BLaER1 (cell line): ENCODE data around the gene ARHGAP8.
"Not testable (repeated sequence)": the region's sequence is repeated elsewhere in the genome, so short reads cannot be mapped to it uniquely, and the experiment has no call there.

Experiments
- H3K27ac ChIP-seq: shearing (Covaris generic); formaldehyde crosslinking; 2 replicates; pipeline ENCODE4 v1.8.1; 2022
- H3K27me3 ChIP-seq: shearing (Covaris generic); formaldehyde crosslinking; 2 replicates; pipeline ENCODE4 v1.8.1; 2022
- H3K36me3 ChIP-seq: shearing (Covaris generic); formaldehyde crosslinking; 2 replicates; pipeline ENCODE4 v1.8.1; 2022
- H3K4me1 ChIP-seq: shearing (Covaris generic); formaldehyde crosslinking; 2 replicates; pipeline ENCODE4 v1.8.1; 2022
- H3K4me2 ChIP-seq: shearing (Covaris generic); formaldehyde crosslinking; 2 replicates; pipeline ENCODE4 v1.8.1; 2022
- H3K4me3 ChIP-seq: shearing (Covaris generic); formaldehyde crosslinking; 2 replicates; pipeline ENCODE4 v1.8.1; 2022
- H3K9ac ChIP-seq: shearing (Covaris generic); formaldehyde crosslinking; 2 replicates; pipeline ENCODE4 v1.8.1; 2022
- H3K9me3 ChIP-seq: shearing (Covaris generic); formaldehyde crosslinking; 2 replicates; pipeline ENCODE4 v1.8.1; 2022
- H4K20me1 ChIP-seq: shearing (Covaris generic); formaldehyde crosslinking; 2 replicates; pipeline ENCODE4 v1.8.1; 2022
- Cebpa-rat ChIP-seq: shearing (Covaris generic); IDR thresholded peaks from 2 replicates; pipeline ENCODE4 v1.8.1; 2022

ARHGAP8 gene

GRCh38 chr22:44799077-44799945, 46.9 kb downstream of the ARHGAP8 start:
- Histone ChIP-seq H3K4me2 (no peak overlapping the region), H3K4me1 (no peaks in the 10 kb centered on the region; the same call in 1 of the 2 replicates), H3K36me3 (no peaks in the 10 kb centered on the region), H3K27ac (no peak overlapping the region), H3K9me3 (no peaks in the 10 kb centered on the region), H3K4me3 (no peak overlapping the region), H3K27me3 (no peaks in the 10 kb centered on the region), H4K20me1 (no peaks in the 10 kb centered on the region), H3K9ac (no peak overlapping the region)
- TF ChIP-seq Cebpa-rat, result no peak

DNA sequence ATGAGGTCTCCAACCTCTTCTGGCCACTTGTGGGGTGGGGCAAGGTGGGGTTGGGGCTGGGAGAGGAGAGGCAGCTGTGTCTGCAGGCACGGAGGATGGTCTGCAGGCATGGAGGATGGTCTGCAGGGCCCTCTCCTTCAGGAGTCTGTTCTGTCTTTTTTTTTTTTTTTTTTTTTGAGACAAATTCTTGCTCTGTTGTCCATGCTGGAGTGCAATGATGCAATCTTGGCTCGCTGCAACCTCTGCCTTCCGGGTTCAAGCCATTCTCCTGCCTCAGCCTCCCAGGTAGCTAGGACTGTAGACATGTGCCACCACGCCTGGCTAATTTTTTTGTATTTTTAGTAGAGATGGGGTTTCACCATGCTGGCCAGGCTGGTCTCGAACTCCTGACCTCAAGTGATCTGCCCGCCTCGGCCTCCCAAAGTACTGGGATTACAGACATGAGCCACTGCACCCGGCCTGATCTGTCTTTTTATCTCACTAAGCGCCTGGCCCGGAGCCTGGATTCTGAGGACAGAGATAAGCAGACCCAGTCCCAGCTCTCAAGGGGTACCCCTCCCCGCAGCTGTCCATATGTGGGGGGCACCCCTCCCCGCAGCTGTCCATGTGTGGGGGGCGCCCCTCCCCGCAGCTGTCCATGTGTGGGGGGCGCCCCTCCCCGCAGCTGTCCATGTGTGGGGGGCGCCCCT, 47.7 kb downstream of the ARHGAP8 start:
- H3K27me3 ChIP-seq, H3K9ac ChIP-seq, H3K4me3 ChIP-seq, H3K4me1 ChIP-seq, H3K4me2 ChIP-seq, H3K36me3 ChIP-seq, H4K20me1 ChIP-seq, H3K9me3 ChIP-seq, H3K27ac ChIP-seq: not testable (repeated sequence)

DNA sequence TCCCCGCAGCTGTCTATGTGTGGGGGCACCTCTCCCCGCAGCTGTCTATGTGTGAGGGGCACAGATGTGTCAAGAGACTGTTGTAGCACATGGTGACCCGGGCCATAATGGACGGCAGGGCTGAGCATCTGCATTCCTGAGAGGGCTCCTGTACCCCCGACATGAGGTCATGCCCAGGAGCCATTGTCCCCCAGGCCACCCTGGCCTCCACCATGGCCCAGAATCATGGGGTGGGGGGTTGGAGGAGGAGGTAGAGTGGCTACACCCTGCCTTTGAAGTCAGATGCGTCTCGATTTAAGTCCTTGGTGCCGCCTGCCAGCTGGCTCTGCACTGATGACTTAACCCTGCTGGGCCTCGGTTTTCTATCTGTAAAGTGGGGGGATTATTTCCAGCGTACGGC, 49.1 kb downstream of the ARHGAP8 start:
- no peak for TF ChIP-seq Cebpa-rat
- H3K27me3 ChIP-seq, result no peaks in the 10 kb centered on the region
- no peak overlapping the region for H3K4me2 ChIP-seq
- no peaks in the 10 kb centered on the region for H3K9me3 ChIP-seq
- no peaks in the 10 kb centered on the region for H4K20me1 ChIP-seq
- H3K27ac ChIP-seq, result no peak overlapping the region
- no peak overlapping the region for H3K9ac ChIP-seq
- H3K4me1 ChIP-seq, result no peaks in the 10 kb centered on the region; the same call in 1 of the 2 replicates
- no peaks in the 10 kb centered on the region for H3K36me3 ChIP-seq
- no peak overlapping the region for H3K4me3 ChIP-seq

- no peak overlapping the region for H3K4me2 ChIP-seq
- TF ChIP-seq Cebpa-rat, result no peak
- no peaks in the 10 kb centered on the region for H3K9me3 ChIP-seq
- no peaks in the 10 kb centered on the region for H3K36me3 ChIP-seq
- no peaks in the 10 kb centered on the region for H4K20me1 ChIP-seq
- H3K27me3 ChIP-seq, result no peaks in the 10 kb centered on the region
- no peak overlapping the region for H3K4me3 ChIP-seq
- H3K9ac ChIP-seq, result no peak overlapping the region
- no peaks in the 10 kb centered on the region; the same call in 1 of the 2 replicates for H3K4me1 ChIP-seq
- H3K27ac ChIP-seq, result no peak overlapping the region
These were observed 49.8 kb downstream of the ARHGAP8 start for GRCh38 chr22:44802071-44802700.

GRCh38 chr22:44802956-44803355, 50.6 kb downstream of the ARHGAP8 start:
- no peak overlapping the region for H3K9ac ChIP-seq
- no peaks in the 10 kb centered on the region for H4K20me1 ChIP-seq
- H3K36me3 ChIP-seq, result no peaks in the 10 kb centered on the region
- no peaks in the 10 kb centered on the region for H3K27me3 ChIP-seq
- no peaks in the 10 kb centered on the region for H3K9me3 ChIP-seq
- no peak for TF ChIP-seq Cebpa-rat
- peaks cover 4% of the 10 kb centered on the region for H3K4me1 ChIP-seq
- no peak overlapping the region for H3K27ac ChIP-seq
- H3K4me2 ChIP-seq, result no peak overlapping the region
- H3K4me3 ChIP-seq, result no peak overlapping the region

GRCh38 chr22:44804327-44804726, 52.0 kb downstream of the ARHGAP8 start:
- H3K27ac ChIP-seq, result no peak overlapping the region
- no peaks in the 10 kb centered on the region for H3K36me3 ChIP-seq
- H3K4me1 ChIP-seq, result peaks cover 18% of the 10 kb centered on the region
- no peaks in the 10 kb centered on the region for H3K9me3 ChIP-seq
- no peak overlapping the region for H3K9ac ChIP-seq
- no peak overlapping the region for H3K4me2 ChIP-seq
- H4K20me1 ChIP-seq, result no peaks in the 10 kb centered on the region
- no peak overlapping the region for H3K4me3 ChIP-seq
- no peak for TF ChIP-seq Cebpa-rat
- H3K27me3 ChIP-seq, result no peaks in the 10 kb centered on the region

DNA sequence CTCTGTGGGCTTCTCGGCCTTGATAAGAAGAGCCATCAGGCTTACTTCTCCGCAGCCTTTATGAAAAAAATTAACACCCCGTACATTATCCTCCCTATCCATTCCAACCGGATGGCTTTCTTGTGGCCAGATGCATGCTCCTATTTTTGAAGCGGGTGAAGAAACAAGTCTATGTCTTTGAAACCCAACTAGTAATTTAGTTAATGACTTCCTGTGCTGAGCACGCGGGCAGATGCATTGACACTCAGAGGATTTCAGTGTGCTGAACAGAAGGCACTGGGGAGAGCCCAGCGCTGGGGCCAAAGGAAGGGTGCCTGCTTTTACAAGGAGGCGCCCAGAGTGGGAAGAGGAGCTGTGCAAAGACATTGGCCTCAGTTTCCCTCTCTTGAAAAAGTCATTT, 53.3 kb downstream of the ARHGAP8 start:
- Histone ChIP-seq H3K27ac (no peak overlapping the region), H4K20me1 (no peaks in the 10 kb centered on the region), H3K4me3 (no peak overlapping the region), H3K4me2 (no peak overlapping the region), H3K9ac (no peak overlapping the region), H3K36me3 (no peaks in the 10 kb centered on the region), H3K9me3 (no peaks in the 10 kb centered on the region), H3K27me3 (no peaks in the 10 kb centered on the region), H3K4me1 (peaks cover 18% of the 10 kb centered on the region)
- no peak for TF ChIP-seq Cebpa-rat

DNA sequence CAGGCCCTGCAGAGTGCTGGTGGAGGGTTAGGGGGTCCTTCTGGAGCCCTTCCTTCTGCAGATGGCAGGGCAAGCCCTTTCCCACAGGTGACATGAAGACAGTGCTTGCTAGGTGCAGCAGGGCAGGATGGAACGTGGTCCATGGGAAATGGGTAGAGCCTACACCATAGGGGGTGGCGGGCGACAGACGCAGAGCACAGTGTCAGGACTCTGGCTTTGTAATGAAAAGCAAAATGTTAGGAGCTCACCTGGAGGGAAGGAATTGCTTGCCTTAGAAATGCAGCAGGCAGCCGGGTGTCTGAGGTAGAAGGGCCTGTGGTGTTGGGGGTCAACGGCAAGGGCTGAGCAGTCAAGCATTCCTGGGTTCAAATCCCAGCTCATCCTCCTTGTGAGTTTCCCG, 54.9 kb downstream of the ARHGAP8 start:
- H3K9me3 ChIP-seq, result no peaks in the 10 kb centered on the region
- no peak overlapping the region for H3K9ac ChIP-seq
- peaks cover 18% of the 10 kb centered on the region for H3K4me1 ChIP-seq
- H3K4me2 ChIP-seq, result no peak overlapping the region
- no peaks in the 10 kb centered on the region for H3K36me3 ChIP-seq
- H3K27ac ChIP-seq, result no peak overlapping the region
- H4K20me1 ChIP-seq, result no peaks in the 10 kb centered on the region
- TF ChIP-seq Cebpa-rat, result no peak
- no peak overlapping the region for H3K4me3 ChIP-seq
- H3K27me3 ChIP-seq, result no peaks in the 10 kb centered on the region

GRCh38 chr22:44807915-44808690, 55.7 kb downstream of the ARHGAP8 start:
- Histone ChIP-seq H3K9me3 (no peaks in the 10 kb centered on the region), H3K27ac (no peak overlapping the region), H3K4me1 (peaks cover 18% of the 10 kb centered on the region), H3K27me3 (no peaks in the 10 kb centered on the region), H3K4me3 (no peak overlapping the region), H3K4me2 (peak overlapping the region; percentile 59), H3K36me3 (no peaks in the 10 kb centered on the region), H4K20me1 (no peaks in the 10 kb centered on the region), H3K9ac (no peak overlapping the region)
- TF ChIP-seq Cebpa-rat, result no peak
